GM12891 (cell line): ENCODE data around the gene TPI1.

Experiments used
- POLR2A ChIP-seq: IDR thresholded peaks from 2 replicates; pipeline ENCODE4 v1.6.1; 2011; ENCODE audit warnings: low read depth, low read length, control low read depth
- POLR2AphosphoS5 ChIP-seq: IDR thresholded peaks from 2 replicates; pipeline ENCODE4 v1.6.1; 2011; ENCODE audit warnings: low read depth, low read length, control low read depth
- TAF1 ChIP-seq: IDR thresholded peaks from 2 replicates; pipeline ENCODE4 v1.6.1; 2011; ENCODE audit warnings: low read depth, low read length, control low read depth

- TF ChIP-seq TAF1 (no peak), POLR2A (no peak), POLR2AphosphoS5 (no peak)
Measured at GRCh38 chr12:6909421-6910145, 42.3 kb downstream of the TPI1 start.
